Fibroblast of villous mesenchyme (primary cell): ENCODE data around the gene OR10C1. TPM values are rescaled to one million over a fixed set of nuclear protein-coding genes. Genes with fewer than 3 reads are reported as not detected.

Experiments used
- DNase-seq: peaks from one replicate; pipeline ENCODE4 v3.0.0-alpha.2; 2010; ENCODE audit warnings: low read depth
- H3K4me3 ChIP-seq: 2 replicates; pipeline ENCODE4 v1.5.1; 2011; ENCODE audit warnings: low read depth, mild to moderate bottlenecking, low read length
- CTCF ChIP-seq: IDR thresholded peaks from 2 replicates; pipeline ENCODE4 v1.5.1; 2012; ENCODE audit warnings: low read depth, mild to moderate bottlenecking, low read length; ENCODE audit not compliant: insufficient read depth
- total RNA-seq: library from RNA; depleted of rRNA; stranded (reverse); fragments of >200 nt; gene quantifications from 2 replicates; pipeline ENCODE4 v1.2.3, GENCODE V29; 2012

The OR10C1 gene
- total RNA-seq, 1 donor = not detected

- DNase-seq = no peak
- H3K4me3 ChIP-seq = no peak overlapping the region
- TF ChIP-seq CTCF = no peak
These were observed 38.9 kb downstream of the OR10C1 start for GRCh38 chr6:29477923-29478450.

- TF ChIP-seq CTCF = no peak
- no peak for DNase-seq
- no peak overlapping the region for H3K4me3 ChIP-seq
These were observed 39.6 kb downstream of the OR10C1 start for GRCh38 chr6:29478740-29479139.

- no peak for TF ChIP-seq CTCF
- DNase-seq = no peak
These were observed 40.5 kb downstream of the OR10C1 start for GRCh38 chr6:29479560-29479959.

GRCh38 chr6:29483186-29483585 lies 44.1 kb downstream of the OR10C1 start:
- TF ChIP-seq CTCF = no peak
- H3K4me3 ChIP-seq = no peak overlapping the region
- DNase-seq = no peak

More at GRCh38 chr6:29479560-29479959, 40.5 kb downstream of the OR10C1 start:
- H3K4me3 ChIP-seq = no peak overlapping the region

GRCh38 chr6:29483735-29484134 lies 44.6 kb downstream of the OR10C1 start:
- no peak overlapping the region for H3K4me3 ChIP-seq
- DNase-seq = no peak
- no peak for TF ChIP-seq CTCF

- H3K4me3 ChIP-seq = no peak overlapping the region
- no peak for TF ChIP-seq CTCF
- DNase-seq = no peak
These were observed 47.5 kb downstream of the OR10C1 start for GRCh38 chr6:29486577-29486976.

GRCh38 chr6:29487131-29487530 lies 48.0 kb downstream of the OR10C1 start:
- no peak for TF ChIP-seq CTCF
- DNase-seq = no peak

More at GRCh38 chr6:29487131-29487530, 48.0 kb downstream of the OR10C1 start:
- H3K4me3 ChIP-seq = no peak overlapping the region
